ENCODE data around the gene OBP2B. TPM values are rescaled to one million over a fixed set of nuclear protein-coding genes. Genes with fewer than 3 reads are reported as not detected.
"Not testable (repeated sequence)": the region's sequence is repeated elsewhere in the genome, so short reads cannot be mapped to it uniquely, and the experiment has no call there.

OBP2B gene
- total and polyA plus RNA-seq, 9 of the 15 experiments (the other 6 are each of a cell fraction or from before 2014, with no cell fraction given): not detected

- peaks cover 0 to 37% of the 10 kb centered on the region in 2 experiments; a peak in 2 of 5 replicates for H3K4me1 ChIP-seq (replicated peaks in 1 of 2; ENCODE audit: control insufficient read depth in 2 of 2, insufficient read depth in 2 of 2, low read length in 2 of 2)
- 80% methylated on average over 6 of the region's 11 CpGs for WGBS (ENCODE audit: insufficient coverage, low coverage, missing lambda C conversion rate)
- CTCF ChIA-PET (ENCODE audit: low intra/inter-chr PET ratio): no interaction called here
- no peaks in the 10 kb centered on the region for H3K9me3 ChIP-seq (replicated peaks; ENCODE audit: control insufficient read depth, insufficient read depth, low read depth, low read length)
- ATAC-seq (no peak), DNase-seq (ENCODE audit: extremely low read depth in 1 of 4, low spot score in 3 of 4) (no peak), FAIRE-seq (no peak)
- no peaks in the 10 kb centered on the region; the same call in 1 of the 2 replicates for H4K20me1 ChIP-seq (replicated peaks; ENCODE audit: control insufficient read depth, insufficient read depth, low read length)
- no peaks in the 10 kb centered on the region; a peak in 1 of 5 replicates for H3K27me3 ChIP-seq (ENCODE audit: control insufficient read depth in 2 of 2, insufficient read depth in 2 of 2, low read length in 2 of 2)
- in situ Hi-C loops (cut with MboI): no loop called here
- H3K27ac ChIP-seq (ENCODE audit: extremely low read depth, low read depth, low read length): no peak overlapping the region
- H3K4me3 ChIP-seq: no peak overlapping the region
- no peak overlapping the region for H2AFZ ChIP-seq (ENCODE audit: low read depth, low read length)
- TF ChIP-seq HDAC1 (IDR thresholded peaks at IDR 0.05): no peak
- peak; percentile 54 for TF ChIP-seq POLR2G (IDR thresholded peaks at IDR 0.05; ENCODE audit: low read depth, low read length)
- H3K79me2 ChIP-seq (ENCODE audit: control insufficient read depth, insufficient read depth, low read length): no peaks in the 10 kb centered on the region
- H3K36me3 ChIP-seq (ENCODE audit: control insufficient read depth, insufficient read depth, low read length): peaks cover 16% of the 10 kb centered on the region; the same call in 2 of the 3 replicates
- intact Hi-C loops (cut with micrococcal nuclease): no loop called here
- no TSS peak for BruUV-seq (replicated peaks)
- no peak overlapping the region for H3K4me2 ChIP-seq (ENCODE audit: insufficient read depth, low read length)
- POLR2A ChIA-PET: interaction anchor here (0.7 to 2.9 kb wide), 3 partner anchors 13 to 404 kb away, joined by 3 to 11 read pairs (median 4); no protein-coding TSS in a partner anchor
- peak overlapping the region in 1 of 2 experiments; percentile 78; a peak in 2 of 4 replicates for H3K9ac ChIP-seq (ENCODE audit: insufficient read depth in 1 of 2, low read depth in 2 of 2, low read length in 2 of 2)
- no peaks in the 10 kb centered on the region for H3K9me1 ChIP-seq (ENCODE audit: control insufficient read depth, insufficient read depth, low read length)
Observed at GRCh38 chr9:133251773-133252172, 42.7 kb upstream of the OBP2B start.

GRCh38 chr9:133251221-133251620 lies 42.2 kb upstream of the OBP2B start:
- H3K4me3 ChIP-seq; in situ Hi-C loops (cut with MboI); H3K9me3 ChIP-seq (replicated peaks; ENCODE audit: control insufficient read depth, insufficient read depth, low read depth, low read length); BruUV-seq (replicated peaks); H3K9me1 ChIP-seq (ENCODE audit: control insufficient read depth, insufficient read depth, low read length); intact Hi-C loops (cut with micrococcal nuclease); H3K79me2 ChIP-seq (ENCODE audit: control insufficient read depth, insufficient read depth, low read length); CTCF ChIA-PET (ENCODE audit: low intra/inter-chr PET ratio); ATAC-seq; H3K4me2 ChIP-seq (ENCODE audit: insufficient read depth, low read length); H4K20me1 ChIP-seq (replicated peaks; ENCODE audit: control insufficient read depth, insufficient read depth, low read length); H3K27me3 ChIP-seq (ENCODE audit: control insufficient read depth in 2 of 2, insufficient read depth in 2 of 2, low read length in 2 of 2); H3K27ac ChIP-seq (ENCODE audit: extremely low read depth, low read depth, low read length); DNase-seq (ENCODE audit: extremely low read depth in 1 of 4, low spot score in 3 of 4); H2AFZ ChIP-seq (ENCODE audit: low read depth, low read length): not testable (repeated sequence)
- Histone ChIP-seq H3K4me1 (replicated peaks in 1 of 2; ENCODE audit: control insufficient read depth in 2 of 2, insufficient read depth in 2 of 2, low read length in 2 of 2) (peaks cover 0 to 36% of the 10 kb centered on the region in 2 experiments; a peak in 2 of 5 replicates), H3K9ac (ENCODE audit: insufficient read depth in 1 of 2, low read depth in 2 of 2, low read length in 2 of 2) (peak overlapping the region in 1 of 2 experiments; percentile 46; a peak in 1 of 4 replicates), H3K36me3 (ENCODE audit: control insufficient read depth, insufficient read depth, low read length) (peaks cover 16% of the 10 kb centered on the region; the same call in 2 of the 3 replicates)
- WGBS (ENCODE audit: insufficient coverage, low coverage, missing lambda C conversion rate): 88% methylated on average over 6 of the region's 6 CpGs
- FAIRE-seq: peak; percentile 48
- POLR2A ChIA-PET: interaction anchor here (0.7 to 2.9 kb wide), 2 partner anchors 13 to 405 kb away, joined by 3 to 11 read pairs; no protein-coding TSS in a partner anchor

Measured in K562 (cell line).